Liver (tissue), 9 donors: Measurements from ENCODE around the gene ZBTB49. TPM values are rescaled to one million over a fixed set of nuclear protein-coding genes. Genes with fewer than 3 reads are reported as not detected.

Experiments used
- DNase-seq: peaks from one replicate; pipeline ENCODE4 v3.0.0-alpha.2; 2017; ENCODE audit warnings: low spot score
- H3K27ac ChIP-seq, 2 donors: one replicate each; pipeline ENCODE4 v1.7.0; 2013; ENCODE audit warnings: inconsistent platforms in 2 of 2, low read length in 2 of 2, control low read depth in 1 of 2, low read depth in 1 of 2, mild to moderate bottlenecking in 1 of 2
- H3K27me3 ChIP-seq, 4 donors: one replicate each; pipeline versions ENCODE4 v1.6.1 to v1.7.0; 2013; ENCODE audit warnings: low read length in 3 of 4, inconsistent platforms in 1 of 4, mild to moderate bottlenecking in 1 of 4, moderate library complexity in 1 of 4; ENCODE audit not compliant: control insufficient read depth in 4 of 4, insufficient read depth in 4 of 4
- H3K36me3 ChIP-seq, 4 donors: one replicate each; pipeline versions ENCODE4 v1.6.1 to v1.7.0; 2013; ENCODE audit warnings: low read length in 3 of 4, mild to moderate bottlenecking in 3 of 4, low read depth in 1 of 4, moderate library complexity in 1 of 4; ENCODE audit not compliant: control insufficient read depth in 4 of 4, insufficient read depth in 3 of 4
- H3K4me1 ChIP-seq, 4 donors: one replicate each; pipeline versions ENCODE4 v1.6.1 to v1.7.0; 2013; ENCODE audit warnings: low read length in 3 of 4, mild to moderate bottlenecking in 3 of 4, moderate library complexity in 1 of 4; ENCODE audit not compliant: control insufficient read depth in 4 of 4, insufficient read depth in 4 of 4
- H3K4me3 ChIP-seq, 3 donors: one replicate each; pipeline versions ENCODE4 v1.6.1 to v1.7.0; 2013; ENCODE audit warnings: low read length in 3 of 3, control low read depth in 1 of 3, low read depth in 1 of 3, mild to moderate bottlenecking in 1 of 3
- H3K9ac ChIP-seq, 2 donors: one replicate each; pipeline ENCODE4 v1.7.0; 2013; ENCODE audit warnings: low read length in 2 of 2, mild to moderate bottlenecking in 2 of 2, moderate library complexity in 2 of 2, control low read depth in 1 of 2, low read depth in 1 of 2
- H3K9me3 ChIP-seq, 4 donors: one replicate each; pipeline versions ENCODE4 v1.6.1 to v1.7.0; 2013; ENCODE audit warnings: low read length in 3 of 4; ENCODE audit not compliant: control insufficient read depth in 4 of 4
- EGR1 ChIP-seq, 2 donors: IDR thresholded peaks; 2 replicates each; pipeline ENCODE4 v1.6.1; 2016 to 2018; ENCODE audit warnings: antibody characterized with exemption in 2 of 2, low read depth in 2 of 2
- FOXA1 ChIP-seq: IDR thresholded peaks from 2 replicates; pipeline ENCODE4 v1.6.1; 2016; ENCODE audit warnings: antibody characterized with exemption
- FOXA2 ChIP-seq: IDR thresholded peaks from 2 replicates; pipeline ENCODE4 v1.6.1; 2016; ENCODE audit warnings: antibody characterized with exemption
- HNF4G ChIP-seq: IDR thresholded peaks from 2 replicates; pipeline ENCODE4 v1.6.1; 2016; ENCODE audit warnings: antibody characterized with exemption
- NR2F2 ChIP-seq: IDR thresholded peaks from 2 replicates; pipeline ENCODE4 v1.6.1; 2016; ENCODE audit warnings: antibody characterized with exemption
- RAD21 ChIP-seq, 2 donors: IDR thresholded peaks; 2 replicates each; pipeline ENCODE4 v1.6.1; 2016; ENCODE audit warnings: antibody characterized with exemption in 2 of 2, mild to moderate bottlenecking in 2 of 2
- RXRA ChIP-seq, 2 donors: IDR thresholded peaks; 2 replicates each; pipeline ENCODE4 v1.6.1; 2017 to 2018; ENCODE audit warnings: antibody characterized with exemption in 2 of 2, mild to moderate bottlenecking in 1 of 2
- SP1 ChIP-seq: IDR thresholded peaks from 2 replicates; pipeline ENCODE4 v1.6.1; 2018; ENCODE audit warnings: antibody characterized with exemption, mild to moderate bottlenecking
- YY1 ChIP-seq: IDR thresholded peaks from 2 replicates; pipeline ENCODE4 v1.6.1; 2016; ENCODE audit warnings: antibody characterized with exemption, mild to moderate bottlenecking
- WGBS: extraction: QIAGEN DNeasy Blood & Tissue Kit; methylation state at CpG from one replicate; pipeline ENCODE4 v1.1.7; 2013; 5-methylcytosine and 5-hydroxymethylcytosine counted together
- polyA plus RNA-seq, 2 donors: library from polyadenylated mRNA; stranded (reverse) in 1 of 2; unstranded in 1 of 2; fragments of 200-250 nt in 1 of 2; fragments of >200 nt in 1 of 2; fragmentation: Nextera tagmentation in 1 of 2; extraction: Ambion mirVana in 1 of 2; gene quantifications; one replicate each; pipeline versions ENCODE4 v1.2.1 to v1.2.3, GENCODE V29; 2013 to 2015
- total RNA-seq, 2 donors: library from RNA; depleted of rRNA; stranded (reverse); fragments of >200 nt; gene quantifications; one replicate each; pipeline ENCODE4 v1.2.3, GENCODE V29; 2014
- TF ChIP-seq, protein P1 (sequence below): IDR thresholded peaks from 2 replicates; pipeline ENCODE4 v1.6.1; 2016; ENCODE audit warnings: antibody characterized with exemption, mild to moderate bottlenecking
- TF ChIP-seq, protein P2 (sequence below): IDR thresholded peaks from 2 replicates; pipeline ENCODE4 v1.6.1; 2016; ENCODE audit warnings: antibody characterized with exemption
- TF ChIP-seq, protein P3 (sequence below): IDR thresholded peaks from 2 replicates; pipeline ENCODE4 v1.6.1; 2016; ENCODE audit warnings: antibody characterized with exemption
- TF ChIP-seq, protein P4 (sequence below): fragments of 150-350 bp; IDR thresholded peaks from 2 replicates; pipeline ENCODE4 v1.5.1; 2017; ENCODE audit warnings: improper control_type of control experiment, low read depth, low read length; ENCODE audit not compliant: missing input control
- TF ChIP-seq, protein P5 (sequence below): IDR thresholded peaks from 2 replicates; pipeline ENCODE4 v1.6.1; 2016; ENCODE audit warnings: antibody characterized with exemption
- donor health status: healthy.
- donor health status: healthy.
- donor health status: healthy.
- donor health status: healthy.
- donor health status: healthy.

Gene ZBTB49
- total and polyA plus RNA-seq, 4 donors = 1.3 to 3.8 (median 2.0) TPM

DNA sequence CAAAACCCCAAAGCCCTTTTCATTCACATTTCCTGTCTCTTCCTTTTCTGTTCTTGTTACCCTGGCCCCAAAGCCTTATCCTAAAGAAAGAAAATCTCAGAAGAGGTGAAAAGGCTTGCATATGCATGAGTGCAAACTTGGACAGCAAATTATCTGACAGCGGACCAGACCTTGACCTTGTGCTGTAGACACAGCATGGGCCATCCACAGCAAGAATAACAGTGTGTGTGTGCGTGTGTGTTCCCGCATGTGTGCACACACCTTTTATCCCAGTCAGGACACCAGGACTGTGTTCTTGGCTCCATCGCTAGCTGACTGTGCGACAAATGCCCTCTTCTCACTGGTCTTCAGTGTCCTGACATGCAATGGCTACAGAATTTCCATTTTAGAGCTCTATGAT lies 35.3 kb downstream of the ZBTB49 start:
- H3K9ac ChIP-seq = no peak overlapping the region
- H3K9me3 ChIP-seq = no peaks in the 10 kb centered on the region
- DNase-seq = no peak
- H3K4me1 ChIP-seq = no peaks in the 10 kb centered on the region
- H3K4me3 ChIP-seq = no peak overlapping the region
- TF ChIP-seq RAD21 (IDR thresholded peaks at IDR 0.05) (no peak), HNF4G (no peak), YY1 (no peak), NR2F2 (no peak), SP1 (no peak), FOXA2 (no peak), FOXA1 (no peak), RXRA (IDR thresholded peaks at IDR 0.05) (no peak), EGR1 (IDR thresholded peaks at IDR 0.05; ENCODE audit: low read depth in 2 of 2) (no peak)
- TF ChIP-seq, protein P1, sequence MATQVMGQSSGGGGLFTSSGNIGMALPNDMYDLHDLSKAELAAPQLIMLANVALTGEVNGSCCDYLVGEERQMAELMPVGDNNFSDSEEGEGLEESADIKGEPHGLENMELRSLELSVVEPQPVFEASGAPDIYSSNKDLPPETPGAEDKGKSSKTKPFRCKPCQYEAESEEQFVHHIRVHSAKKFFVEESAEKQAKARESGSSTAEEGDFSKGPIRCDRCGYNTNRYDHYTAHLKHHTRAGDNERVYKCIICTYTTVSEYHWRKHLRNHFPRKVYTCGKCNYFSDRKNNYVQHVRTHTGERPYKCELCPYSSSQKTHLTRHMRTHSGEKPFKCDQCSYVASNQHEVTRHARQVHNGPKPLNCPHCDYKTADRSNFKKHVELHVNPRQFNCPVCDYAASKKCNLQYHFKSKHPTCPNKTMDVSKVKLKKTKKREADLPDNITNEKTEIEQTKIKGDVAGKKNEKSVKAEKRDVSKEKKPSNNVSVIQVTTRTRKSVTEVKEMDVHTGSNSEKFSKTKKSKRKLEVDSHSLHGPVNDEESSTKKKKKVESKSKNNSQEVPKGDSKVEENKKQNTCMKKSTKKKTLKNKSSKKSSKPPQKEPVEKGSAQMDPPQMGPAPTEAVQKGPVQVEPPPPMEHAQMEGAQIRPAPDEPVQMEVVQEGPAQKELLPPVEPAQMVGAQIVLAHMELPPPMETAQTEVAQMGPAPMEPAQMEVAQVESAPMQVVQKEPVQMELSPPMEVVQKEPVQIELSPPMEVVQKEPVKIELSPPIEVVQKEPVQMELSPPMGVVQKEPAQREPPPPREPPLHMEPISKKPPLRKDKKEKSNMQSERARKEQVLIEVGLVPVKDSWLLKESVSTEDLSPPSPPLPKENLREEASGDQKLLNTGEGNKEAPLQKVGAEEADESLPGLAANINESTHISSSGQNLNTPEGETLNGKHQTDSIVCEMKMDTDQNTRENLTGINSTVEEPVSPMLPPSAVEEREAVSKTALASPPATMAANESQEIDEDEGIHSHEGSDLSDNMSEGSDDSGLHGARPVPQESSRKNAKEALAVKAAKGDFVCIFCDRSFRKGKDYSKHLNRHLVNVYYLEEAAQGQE = no peak
- TF ChIP-seq, protein P2, sequence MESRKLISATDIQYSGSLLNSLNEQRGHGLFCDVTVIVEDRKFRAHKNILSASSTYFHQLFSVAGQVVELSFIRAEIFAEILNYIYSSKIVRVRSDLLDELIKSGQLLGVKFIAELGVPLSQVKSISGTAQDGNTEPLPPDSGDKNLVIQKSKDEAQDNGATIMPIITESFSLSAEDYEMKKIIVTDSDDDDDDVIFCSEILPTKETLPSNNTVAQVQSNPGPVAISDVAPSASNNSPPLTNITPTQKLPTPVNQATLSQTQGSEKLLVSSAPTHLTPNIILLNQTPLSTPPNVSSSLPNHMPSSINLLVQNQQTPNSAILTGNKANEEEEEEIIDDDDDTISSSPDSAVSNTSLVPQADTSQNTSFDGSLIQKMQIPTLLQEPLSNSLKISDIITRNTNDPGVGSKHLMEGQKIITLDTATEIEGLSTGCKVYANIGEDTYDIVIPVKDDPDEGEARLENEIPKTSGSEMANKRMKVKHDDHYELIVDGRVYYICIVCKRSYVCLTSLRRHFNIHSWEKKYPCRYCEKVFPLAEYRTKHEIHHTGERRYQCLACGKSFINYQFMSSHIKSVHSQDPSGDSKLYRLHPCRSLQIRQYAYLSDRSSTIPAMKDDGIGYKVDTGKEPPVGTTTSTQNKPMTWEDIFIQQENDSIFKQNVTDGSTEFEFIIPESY = no peak
- TF ChIP-seq, protein P3, sequence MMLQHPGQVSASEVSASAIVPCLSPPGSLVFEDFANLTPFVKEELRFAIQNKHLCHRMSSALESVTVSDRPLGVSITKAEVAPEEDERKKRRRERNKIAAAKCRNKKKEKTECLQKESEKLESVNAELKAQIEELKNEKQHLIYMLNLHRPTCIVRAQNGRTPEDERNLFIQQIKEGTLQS = no peak
- TF ChIP-seq, protein P4, sequence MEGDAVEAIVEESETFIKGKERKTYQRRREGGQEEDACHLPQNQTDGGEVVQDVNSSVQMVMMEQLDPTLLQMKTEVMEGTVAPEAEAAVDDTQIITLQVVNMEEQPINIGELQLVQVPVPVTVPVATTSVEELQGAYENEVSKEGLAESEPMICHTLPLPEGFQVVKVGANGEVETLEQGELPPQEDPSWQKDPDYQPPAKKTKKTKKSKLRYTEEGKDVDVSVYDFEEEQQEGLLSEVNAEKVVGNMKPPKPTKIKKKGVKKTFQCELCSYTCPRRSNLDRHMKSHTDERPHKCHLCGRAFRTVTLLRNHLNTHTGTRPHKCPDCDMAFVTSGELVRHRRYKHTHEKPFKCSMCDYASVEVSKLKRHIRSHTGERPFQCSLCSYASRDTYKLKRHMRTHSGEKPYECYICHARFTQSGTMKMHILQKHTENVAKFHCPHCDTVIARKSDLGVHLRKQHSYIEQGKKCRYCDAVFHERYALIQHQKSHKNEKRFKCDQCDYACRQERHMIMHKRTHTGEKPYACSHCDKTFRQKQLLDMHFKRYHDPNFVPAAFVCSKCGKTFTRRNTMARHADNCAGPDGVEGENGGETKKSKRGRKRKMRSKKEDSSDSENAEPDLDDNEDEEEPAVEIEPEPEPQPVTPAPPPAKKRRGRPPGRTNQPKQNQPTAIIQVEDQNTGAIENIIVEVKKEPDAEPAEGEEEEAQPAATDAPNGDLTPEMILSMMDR = no peak
- 65% methylated on average over 5 of the region's 5 CpGs for WGBS
- H3K27ac ChIP-seq = no peak overlapping the region
- H3K36me3 ChIP-seq = peaks cover 4 to 22% (median 11%) of the 10 kb centered on the region in 4 donors
- H3K27me3 ChIP-seq = no peaks in the 10 kb centered on the region

DNA sequence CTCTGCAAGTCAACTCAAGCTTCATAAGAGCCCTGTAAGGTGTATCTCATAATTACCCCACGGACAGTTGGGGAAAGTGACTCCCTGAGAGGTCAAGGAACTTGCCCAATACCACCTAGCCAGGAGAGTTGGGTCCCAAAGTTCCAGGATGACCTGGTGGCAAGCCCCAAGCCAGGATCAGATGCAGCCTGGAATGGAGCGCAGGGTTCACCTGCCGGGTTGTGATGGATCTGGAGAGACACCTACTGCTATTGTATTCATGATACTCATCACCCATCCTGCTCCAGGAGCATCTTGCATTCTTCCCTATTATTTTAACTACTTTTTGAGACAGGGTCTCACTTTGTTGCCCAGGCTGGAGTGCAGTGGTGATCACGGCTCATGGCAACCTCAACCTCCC lies 36.1 kb downstream of the ZBTB49 start:
- Histone ChIP-seq H3K27me3 (no peaks in the 10 kb centered on the region), H3K27ac (no peak overlapping the region), H3K4me1 (no peaks in the 10 kb centered on the region), H3K36me3 (peaks cover 0 to 13% (median 4%) of the 10 kb centered on the region in 4 donors), H3K4me3 (no peak overlapping the region), H3K9me3 (no peaks in the 10 kb centered on the region), H3K9ac (no peak overlapping the region)
- 94% methylated on average over 4 of the region's 4 CpGs for WGBS
- no peak for DNase-seq
- TF ChIP-seq, protein P5, sequence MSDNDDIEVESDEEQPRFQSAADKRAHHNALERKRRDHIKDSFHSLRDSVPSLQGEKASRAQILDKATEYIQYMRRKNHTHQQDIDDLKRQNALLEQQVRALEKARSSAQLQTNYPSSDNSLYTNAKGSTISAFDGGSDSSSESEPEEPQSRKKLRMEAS = no peak
- TF ChIP-seq, protein P4 = no peak
